Measurements from ENCODE around the gene VAMP7. TPM values are rescaled to one million over a fixed set of nuclear protein-coding genes. Genes with fewer than 3 reads are reported as not detected.

Gene VAMP7
- total and polyA plus RNA-seq, 10 of the 15 experiments (the other 5 are each of a cell fraction or from before 2014, with no cell fraction given) = 15.1 to 52.4 (median 35.8) TPM

- TF ChIP-seq NFYA (IDR thresholded peaks at IDR 0.05; ENCODE audit: borderline replicate concordance, low read depth, low read length) = no peak
- no peak for TF ChIP-seq NR2C2 (IDR thresholded peaks at IDR 0.05; ENCODE audit: borderline replicate concordance, control insufficient read depth, insufficient read length, low read depth)
- no peak for TF ChIP-seq CREB1 (IDR thresholded peaks at IDR 0.05; ENCODE audit: low read depth)
- no peak for TF ChIP-seq SMAD5 (IDR thresholded peaks at IDR 0.05; ENCODE audit: low read depth)
- no peak for TF ChIP-seq BCL3 (IDR thresholded peaks at IDR 0.05; ENCODE audit: borderline replicate concordance, insufficient read depth, low read depth, low read length, poor library complexity, severe bottlenecking)
- no peak for TF ChIP-seq ZNF274 (IDR thresholded peaks at IDR 0.05; ENCODE audit: insufficient read depth, insufficient read length)
- TF ChIP-seq, protein P1, sequence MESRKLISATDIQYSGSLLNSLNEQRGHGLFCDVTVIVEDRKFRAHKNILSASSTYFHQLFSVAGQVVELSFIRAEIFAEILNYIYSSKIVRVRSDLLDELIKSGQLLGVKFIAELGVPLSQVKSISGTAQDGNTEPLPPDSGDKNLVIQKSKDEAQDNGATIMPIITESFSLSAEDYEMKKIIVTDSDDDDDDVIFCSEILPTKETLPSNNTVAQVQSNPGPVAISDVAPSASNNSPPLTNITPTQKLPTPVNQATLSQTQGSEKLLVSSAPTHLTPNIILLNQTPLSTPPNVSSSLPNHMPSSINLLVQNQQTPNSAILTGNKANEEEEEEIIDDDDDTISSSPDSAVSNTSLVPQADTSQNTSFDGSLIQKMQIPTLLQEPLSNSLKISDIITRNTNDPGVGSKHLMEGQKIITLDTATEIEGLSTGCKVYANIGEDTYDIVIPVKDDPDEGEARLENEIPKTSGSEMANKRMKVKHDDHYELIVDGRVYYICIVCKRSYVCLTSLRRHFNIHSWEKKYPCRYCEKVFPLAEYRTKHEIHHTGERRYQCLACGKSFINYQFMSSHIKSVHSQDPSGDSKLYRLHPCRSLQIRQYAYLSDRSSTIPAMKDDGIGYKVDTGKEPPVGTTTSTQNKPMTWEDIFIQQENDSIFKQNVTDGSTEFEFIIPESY (IDR thresholded peaks at IDR 0.05) = no peak
- TF ChIP-seq NKRF (conservative IDR thresholded peaks at IDR 0.05) = no peak
- TF ChIP-seq NR2C1 (IDR thresholded peaks at IDR 0.05) = no peak
- no peak for TF ChIP-seq ZNF207 (IDR thresholded peaks at IDR 0.05; ENCODE audit: borderline replicate concordance)
- no peak for TF ChIP-seq FOXK2 (IDR thresholded peaks at IDR 0.05)
- no peak for TF ChIP-seq RUNX3 (IDR thresholded peaks at IDR 0.05; ENCODE audit: low read length)
Observed at GRCh38 chrX:155896512-155896911, 15.4 kb downstream of the VAMP7 start (continued).

Measured in GM12878 (cell line).